Stimulated activated CD4-positive, alpha-beta T cell treated with anti-CD3 and anti-CD28 coated beads, Interleukin-4, amount 100 ng/mL, for 48 hours (primary cell): ENCODE data around the gene RCOR1.
"Not testable (repeated sequence)": the region's sequence is repeated elsewhere in the genome, so short reads cannot be mapped to it uniquely, and the experiment has no call there.

Source experiments
- DNase-seq, 2 donors: peaks; one replicate each; pipeline ENCODE4 v3.0.0-alpha.2; 2020; ENCODE audit warnings: low read depth in 2 of 2

The RCOR1 gene

DNA sequence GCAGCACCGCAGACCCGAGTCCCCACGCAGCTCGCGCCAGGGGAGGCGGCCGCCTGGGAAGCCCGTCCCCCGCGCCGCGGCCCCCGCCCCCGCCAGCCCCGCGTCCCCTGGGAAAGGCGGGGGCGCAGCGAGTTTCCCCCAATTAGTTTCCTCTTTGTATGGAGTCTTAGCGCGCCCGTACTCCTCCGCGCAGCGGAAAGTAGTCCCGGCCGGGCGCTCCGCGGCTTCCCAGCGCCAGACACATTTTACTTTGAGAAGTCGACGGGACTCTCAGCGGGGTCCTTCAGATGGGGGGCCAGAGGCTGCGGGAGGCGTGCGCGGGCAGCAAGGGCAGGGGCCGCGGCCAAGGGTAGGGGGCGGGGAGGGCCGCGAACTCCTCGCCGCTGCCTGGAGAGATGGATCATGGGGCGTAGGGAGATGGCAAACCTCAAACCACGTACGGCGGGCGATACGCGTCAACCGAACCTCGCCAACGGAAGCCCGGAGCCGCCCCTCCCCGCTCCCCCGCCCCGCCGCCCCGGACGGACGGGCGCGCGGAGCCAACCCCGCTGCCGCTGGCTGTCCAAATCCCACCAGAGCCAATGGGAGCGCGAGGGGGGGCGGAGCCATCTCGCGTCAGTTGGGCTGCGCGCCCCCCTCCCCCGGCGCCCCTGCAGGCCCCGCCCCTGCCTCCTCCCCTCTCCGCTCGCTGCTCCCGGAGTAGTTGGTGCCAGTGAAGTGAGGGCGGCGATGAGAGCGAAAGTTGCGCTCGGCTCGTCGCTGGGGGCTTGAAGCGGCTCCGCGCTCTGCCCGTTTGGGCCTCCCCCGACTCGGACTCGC lies at the start of gene RCOR1:
TSS of gene RCOR1 (plus strand) at position 706 of the 819 bp plus-strand sequence. CDS start 238 bp downstream, outside the sequence.
- DNase-seq: peak; percentile 97

- no peak for DNase-seq
Measured at GRCh38 chr14:102544046-102544746, 48.3 kb upstream of the RCOR1 start.

DNA sequence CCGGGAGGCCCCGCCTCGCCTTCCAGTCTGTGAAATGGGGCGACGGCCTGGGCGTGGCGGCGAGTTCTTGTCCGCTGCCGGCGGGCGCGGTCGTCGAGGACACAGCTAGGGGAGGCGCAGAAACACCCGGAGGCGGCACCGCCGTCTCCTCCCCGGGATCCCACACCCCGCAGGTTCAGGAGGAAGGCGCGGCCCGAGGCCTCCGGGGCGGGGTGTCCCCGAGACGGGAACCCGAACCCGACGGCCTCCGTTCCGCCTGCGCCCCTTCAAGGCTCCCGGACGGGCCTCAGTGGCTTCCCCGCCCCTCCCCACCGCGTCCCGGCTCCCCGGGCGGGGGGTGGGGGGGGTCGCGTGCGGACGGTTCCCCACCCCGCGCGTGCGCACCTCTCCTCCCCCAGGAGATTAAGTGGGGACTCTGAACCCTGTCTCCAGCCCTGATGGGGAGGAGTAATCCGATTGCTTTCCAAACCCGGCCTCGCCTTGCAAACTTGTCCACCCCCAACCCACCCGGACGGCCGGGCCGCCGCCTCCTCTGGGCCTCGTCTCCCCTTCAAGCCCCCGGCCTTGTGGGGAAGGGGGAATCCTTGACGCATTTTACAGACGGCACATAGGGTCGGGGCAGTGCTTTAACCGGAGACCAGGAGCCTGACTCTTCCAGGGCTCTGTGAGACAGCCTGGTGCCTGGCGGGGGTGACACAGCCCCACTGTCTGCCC lies 47.5 kb upstream of the RCOR1 start:
- DNase-seq: no peak

GRCh38 chr14:102545461-102546265 lies 46.8 kb upstream of the RCOR1 start:
- DNase-seq: no peak

DNA sequence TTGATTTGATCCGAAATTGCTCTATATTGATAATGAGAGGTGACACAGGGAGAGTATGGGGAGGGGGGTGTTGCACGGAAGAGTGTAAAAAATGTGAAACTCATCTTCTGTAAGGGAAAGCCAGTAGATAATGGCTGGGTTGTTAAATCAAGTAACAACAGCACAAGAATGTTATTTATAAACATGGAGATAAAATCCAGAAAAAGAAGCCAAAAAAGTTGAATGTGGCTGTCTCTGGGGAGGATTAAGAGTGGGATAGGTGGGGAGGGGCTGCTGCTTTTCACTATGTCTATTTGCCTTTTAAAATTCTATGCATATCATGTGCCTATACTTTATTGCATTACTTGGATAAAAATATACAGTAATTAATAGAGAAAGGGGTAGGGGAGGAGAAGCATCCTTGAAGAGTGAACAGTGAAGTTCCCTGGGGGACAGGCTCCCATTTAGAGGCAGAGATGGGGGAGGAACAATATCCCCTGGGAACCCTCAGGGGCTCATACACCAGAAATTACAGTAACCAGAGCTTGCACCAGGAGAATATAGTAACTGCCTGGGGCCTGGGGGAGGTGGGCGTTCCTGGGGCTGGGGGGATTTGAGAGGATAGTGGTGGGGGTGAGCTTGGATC lies 43.7 kb upstream of the RCOR1 start:
- DNase-seq: no peak

- DNase-seq: not testable (repeated sequence)
Measured at GRCh38 chr14:102550927-102551401, 41.5 kb upstream of the RCOR1 start.

DNA sequence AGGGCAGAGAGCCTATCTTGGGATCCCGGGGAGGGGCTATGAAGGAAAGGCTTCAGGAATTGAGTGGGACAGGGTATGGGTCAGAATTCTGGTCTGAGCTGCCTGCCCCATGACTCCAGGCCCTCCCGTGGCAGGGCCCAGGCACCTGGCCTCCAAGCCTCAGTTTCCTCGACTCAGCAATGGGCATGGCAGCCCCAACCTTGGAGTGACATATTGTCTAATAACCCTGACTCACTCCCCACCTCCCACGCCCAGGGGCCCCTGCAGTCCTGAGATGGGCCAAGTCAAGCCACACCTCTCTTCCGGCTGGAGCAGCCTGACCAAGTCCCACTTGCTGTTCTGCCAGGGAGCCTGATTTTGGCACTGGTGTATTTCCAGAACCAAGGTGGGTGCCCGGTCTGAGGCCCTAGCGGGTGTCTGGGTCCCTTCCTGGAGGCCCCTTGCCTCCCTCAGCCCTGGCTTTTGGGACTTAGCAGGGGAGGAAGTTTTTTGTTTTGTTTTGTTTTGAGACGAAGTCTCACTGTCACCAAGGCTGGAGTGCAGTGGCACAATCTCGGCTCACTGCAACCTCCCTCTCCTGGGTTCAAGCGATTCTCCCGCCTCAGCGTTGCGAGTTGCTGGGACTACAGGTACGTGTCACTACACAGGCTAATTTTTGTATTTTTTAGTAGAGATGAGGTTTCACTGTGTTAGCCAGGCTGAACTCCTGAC lies 40.3 kb upstream of the RCOR1 start:
- peak; percentile 33 to 51 for DNase-seq

DNA sequence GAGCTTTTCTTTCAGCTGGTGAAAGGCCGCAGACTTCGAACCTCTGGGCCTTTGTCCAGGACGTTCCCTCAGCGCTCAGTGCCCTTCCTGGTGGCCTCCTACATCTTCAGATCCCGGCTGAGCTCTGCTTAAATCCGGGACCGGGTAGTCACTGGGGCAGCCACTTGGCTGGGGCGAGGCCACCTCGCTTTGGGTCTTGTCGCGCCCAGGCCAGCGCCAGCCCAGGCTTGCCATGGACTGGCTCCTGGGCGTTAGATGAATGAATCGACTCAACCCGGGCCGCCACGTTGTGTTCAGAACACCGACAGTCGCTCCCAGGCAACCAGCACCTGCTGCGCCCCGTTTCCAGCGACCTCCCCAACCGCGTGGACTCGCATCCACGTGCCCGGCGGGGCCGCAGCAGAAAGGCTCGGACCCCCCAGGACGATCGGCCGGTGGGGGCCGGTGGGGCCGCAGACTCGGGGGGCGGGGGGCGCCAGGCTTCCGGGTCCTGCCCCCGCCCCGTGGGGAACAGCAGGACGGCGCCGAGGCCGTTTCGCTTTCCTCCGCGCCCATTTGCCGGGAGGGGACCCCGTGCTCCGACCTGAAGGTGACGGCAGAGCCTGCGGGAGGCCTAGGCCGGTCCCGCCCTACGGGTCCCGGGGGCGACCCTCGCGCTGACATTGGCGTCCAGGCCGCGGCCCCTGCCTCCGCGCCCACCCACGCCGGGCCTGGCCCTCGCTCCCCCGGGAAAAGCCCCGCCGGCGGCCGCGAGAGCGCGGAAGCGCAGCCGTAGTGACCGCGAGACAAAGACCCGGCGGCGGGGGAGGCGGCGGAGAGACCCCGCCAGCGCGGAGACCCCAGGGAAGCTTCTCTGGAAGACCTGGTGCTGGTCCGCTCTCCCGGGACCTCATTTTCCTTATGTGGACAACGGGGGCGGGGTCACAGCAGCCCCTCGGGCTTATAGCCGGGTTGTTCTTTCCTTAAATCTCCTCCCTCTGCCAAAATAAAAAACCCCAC lies 37.3 kb upstream of the RCOR1 start:
- peak; percentile 12 to 28 for DNase-seq

- no peak for DNase-seq
Measured at GRCh38 chr14:102556098-102556677, 36.3 kb upstream of the RCOR1 start.

DNA sequence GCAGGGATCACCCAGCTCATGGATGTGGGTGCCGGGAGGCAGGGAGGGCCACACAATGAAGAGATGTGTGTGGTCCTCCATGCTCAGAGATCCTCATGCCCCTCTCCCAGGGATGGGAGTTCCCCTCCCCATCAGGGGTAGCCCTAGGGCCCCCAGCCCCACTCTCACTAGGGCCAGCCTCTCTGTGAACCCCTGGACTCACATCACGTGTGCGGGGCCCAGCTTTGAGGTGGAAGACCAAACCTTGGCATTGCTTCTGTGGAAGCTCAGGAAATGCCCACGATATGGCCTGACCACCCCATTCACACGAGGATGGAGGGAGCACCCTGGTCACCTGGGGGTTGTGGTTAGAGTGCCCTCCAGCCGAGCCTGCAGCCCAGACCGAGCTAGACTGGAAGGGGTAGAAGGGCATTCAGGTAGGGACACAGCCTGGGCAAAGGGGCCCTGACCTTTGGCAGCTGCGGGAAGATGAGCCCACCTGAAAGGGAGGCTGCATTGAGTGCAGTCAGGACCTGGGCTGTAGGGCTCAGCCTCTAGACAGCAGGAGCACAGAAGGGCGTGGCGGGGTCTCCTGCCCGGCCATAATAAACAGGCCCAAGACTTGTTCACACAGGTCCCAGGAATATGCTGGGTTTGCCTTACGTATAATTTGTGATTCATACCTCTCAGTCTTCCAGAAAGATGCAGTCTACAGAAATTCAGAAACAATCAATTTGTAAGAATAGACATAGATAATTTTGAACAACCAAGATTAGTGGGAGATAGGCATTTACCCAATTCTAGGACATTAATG lies 34.8 kb upstream of the RCOR1 start:
- no peak for DNase-seq

DNA sequence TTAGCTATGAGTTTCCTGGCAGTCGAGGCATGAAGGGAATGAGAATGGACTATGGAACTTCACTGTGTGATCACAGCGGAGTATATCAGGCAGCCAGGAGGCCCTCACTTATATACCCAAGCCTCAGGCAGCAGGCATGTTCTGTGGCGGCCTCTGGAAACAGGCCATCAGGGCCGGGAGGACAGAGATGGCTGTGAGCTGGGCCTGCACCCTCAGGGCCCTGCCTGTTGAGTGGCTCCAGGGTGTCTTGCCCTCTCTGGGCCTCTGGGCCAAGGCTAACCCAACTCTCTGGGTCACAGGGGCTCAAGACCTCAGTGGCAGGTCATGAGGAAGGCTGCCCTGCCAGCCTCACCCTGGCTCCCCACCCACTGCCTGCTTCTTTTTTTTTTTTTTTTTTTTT lies 33.9 kb upstream of the RCOR1 start:
- no peak for DNase-seq

DNA sequence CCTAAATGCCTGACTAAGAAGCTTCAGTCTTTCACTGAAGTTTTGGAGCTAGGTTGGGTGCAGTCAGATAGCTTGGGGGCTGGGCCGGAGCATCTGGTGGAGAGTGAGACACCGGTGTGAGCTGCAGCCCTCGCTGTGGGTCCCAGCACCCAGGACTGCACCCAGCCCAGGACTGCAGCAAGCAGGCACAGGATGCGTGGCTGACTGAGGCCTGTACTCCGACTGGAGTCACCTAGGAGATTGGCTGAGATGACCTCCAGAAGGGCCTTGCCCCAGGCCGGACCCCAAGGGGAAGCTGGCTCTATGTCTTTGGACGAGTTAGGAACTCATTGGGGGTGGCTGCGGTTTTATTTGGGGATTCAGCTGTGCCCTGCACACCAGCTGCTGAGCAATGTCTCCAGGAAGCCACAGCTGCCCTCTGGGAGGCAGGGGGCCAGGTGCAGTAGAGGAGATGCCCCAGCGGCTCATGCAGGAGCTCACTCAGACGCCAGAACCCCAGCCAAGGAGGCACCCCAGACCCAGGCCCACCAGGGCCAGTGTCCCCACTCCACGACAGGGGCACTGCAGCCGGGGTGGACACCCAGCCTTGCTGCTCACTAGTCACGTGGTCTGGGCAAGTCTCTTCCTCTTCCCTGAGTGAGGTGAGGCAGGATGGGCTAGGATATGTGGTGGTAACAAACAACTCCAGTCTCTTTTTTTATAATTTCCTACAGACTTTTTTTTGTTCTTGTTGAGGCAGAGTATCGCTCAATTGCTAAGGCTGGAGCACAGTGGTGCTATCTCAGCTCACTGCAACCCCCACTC lies 31.8 kb upstream of the RCOR1 start:
- DNase-seq: no peak

DNA sequence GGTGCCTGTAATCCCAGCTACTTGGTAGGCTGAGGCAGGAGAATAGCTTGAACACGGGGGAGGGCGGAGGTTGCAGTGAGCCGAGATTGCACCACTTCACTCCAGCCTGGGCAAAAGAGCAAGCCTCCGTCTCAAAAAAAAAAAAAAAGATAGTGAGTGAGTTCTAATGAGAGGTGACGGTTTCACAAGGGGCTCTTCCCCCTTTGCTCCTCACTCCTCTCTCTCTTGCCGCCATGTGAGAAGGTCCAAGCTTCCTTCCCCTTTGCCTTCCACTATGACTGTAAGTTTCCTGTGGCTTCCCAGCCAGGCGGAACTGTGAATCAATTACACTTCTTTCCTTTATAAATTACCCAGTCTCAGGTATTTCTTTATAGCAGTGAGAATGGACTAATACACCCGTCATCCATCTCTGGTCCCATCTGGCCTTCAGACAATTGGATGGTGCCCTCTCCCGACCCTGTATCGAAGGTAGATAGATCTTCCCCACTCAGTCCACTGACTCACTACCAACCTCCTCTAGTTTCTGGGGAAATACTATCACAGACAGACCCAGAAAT lies 27.0 kb upstream of the RCOR1 start:
- no peak for DNase-seq

- no peak for DNase-seq
Measured at GRCh38 chr14:102565959-102566358, 26.5 kb upstream of the RCOR1 start.

DNA sequence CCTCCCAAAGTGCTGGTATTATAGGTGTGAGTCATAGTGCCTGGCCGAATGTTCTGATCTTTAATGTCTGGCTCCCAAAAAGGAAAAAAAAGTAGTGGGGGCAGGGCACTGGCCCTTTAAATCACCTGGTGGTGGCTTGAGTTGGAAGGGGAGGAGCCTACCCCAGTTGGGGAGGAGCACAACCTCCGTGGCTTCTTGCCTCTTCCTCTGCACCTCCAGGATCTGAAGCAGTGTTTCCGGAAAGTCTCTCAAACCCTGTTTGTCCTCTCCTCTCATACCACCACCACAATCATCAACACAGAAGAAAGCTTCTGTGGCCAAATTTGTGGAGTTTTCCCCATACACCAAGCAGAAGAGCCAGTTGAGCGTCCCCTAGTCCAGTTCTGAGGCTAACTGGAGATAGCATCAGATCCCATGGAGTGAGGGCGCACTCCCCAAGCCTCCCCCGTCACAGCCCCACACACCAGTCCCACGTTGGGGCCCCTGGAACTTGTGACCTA lies 24.3 kb upstream of the RCOR1 start:
- peak; percentile 17 to 26 for DNase-seq

DNA sequence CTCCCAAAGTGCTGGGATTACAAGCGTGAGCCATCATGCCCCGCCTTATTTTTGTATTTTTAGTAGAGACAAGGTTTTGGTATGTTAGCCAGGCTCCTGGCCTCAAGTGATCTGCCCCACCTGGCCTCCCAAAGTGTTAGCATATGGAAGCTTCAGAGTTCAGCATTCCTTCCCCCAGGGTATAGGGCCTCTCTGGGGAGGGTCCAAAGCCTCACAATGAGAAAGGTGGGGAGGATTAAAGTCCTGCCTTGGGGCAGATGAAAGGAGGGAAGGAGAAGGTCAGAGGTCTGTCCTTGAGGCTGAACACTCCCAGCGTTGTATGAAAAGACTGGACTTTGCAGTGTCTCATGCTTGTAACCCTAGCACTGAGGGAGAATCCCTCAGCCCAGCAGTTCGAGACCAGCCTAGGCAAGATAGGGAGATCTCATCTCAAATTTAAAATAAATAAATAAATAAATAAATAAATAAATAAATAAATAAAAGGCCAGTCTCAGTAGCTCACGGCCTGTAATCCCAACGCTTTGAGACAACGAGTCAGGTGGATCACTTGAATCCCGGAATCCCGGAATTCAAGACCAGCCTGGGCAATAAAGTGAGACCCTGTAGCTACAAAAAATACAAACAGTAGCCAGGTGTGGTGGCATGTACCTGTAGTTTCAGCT lies 22.0 kb upstream of the RCOR1 start:
- no peak for DNase-seq
